ENCODE data around the gene NDST4. TPM values are rescaled to one million over a fixed set of nuclear protein-coding genes. Genes with fewer than 3 reads are reported as not detected.
A peak's percentile ranks its signal among the peaks of the same experiment; 100 is the strongest.

Gene NDST4
- total RNA-seq, 1 experiment from 2014 or later, result not detected

DNA sequence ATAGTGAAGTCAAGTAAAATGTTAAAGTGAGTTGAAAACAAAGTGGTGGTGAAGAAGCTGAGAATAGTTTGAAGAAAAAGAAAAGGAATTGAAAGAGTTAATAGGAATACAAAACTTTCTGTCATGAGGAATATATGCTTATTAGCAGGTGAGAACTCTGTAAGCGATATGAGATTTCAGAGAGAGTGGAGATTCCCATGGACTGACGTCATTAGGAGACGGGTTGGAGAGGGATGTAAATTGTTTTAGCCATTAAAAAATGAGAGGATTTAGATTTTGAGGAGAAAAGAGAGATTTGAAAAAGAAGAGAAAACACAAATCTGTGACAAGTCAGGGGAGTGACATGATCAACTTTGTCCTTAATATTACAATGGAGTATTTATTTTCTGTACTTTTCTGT is 11.7 kb downstream of the NDST4 start:
- H3K27me3 ChIP-seq (ENCODE audit: low read length), result no peaks in the 10 kb centered on the region
- H3K9me3 ChIP-seq (ENCODE audit: low read length), result no peaks in the 10 kb centered on the region
- H3K9ac ChIP-seq (ENCODE audit: low read length), result no peak overlapping the region
- DNase-seq, result no peak
- no peak overlapping the region for H3K27ac ChIP-seq (ENCODE audit: low read length)
- H3K4me2 ChIP-seq (ENCODE audit: low read depth, low read length, poor library complexity, severe bottlenecking), result no peak overlapping the region
- no peaks in the 10 kb centered on the region for H4K20me1 ChIP-seq (ENCODE audit: insufficient read depth, low read depth, low read length)
- no peak overlapping the region for H3K4me3 ChIP-seq (ENCODE audit: low read length)
- no peaks in the 10 kb centered on the region for H3K36me3 ChIP-seq (ENCODE audit: insufficient read depth, low read length)
- no peaks in the 10 kb centered on the region for H3K9me2 ChIP-seq (replicated peaks; ENCODE audit: insufficient read depth, low read length)
- no peaks in the 10 kb centered on the region for H3K79me2 ChIP-seq (ENCODE audit: low read length)
- no peaks in the 10 kb centered on the region for H3K4me1 ChIP-seq (ENCODE audit: low read length)
- no peak overlapping the region for H2AFZ ChIP-seq (ENCODE audit: low read length)

DNA sequence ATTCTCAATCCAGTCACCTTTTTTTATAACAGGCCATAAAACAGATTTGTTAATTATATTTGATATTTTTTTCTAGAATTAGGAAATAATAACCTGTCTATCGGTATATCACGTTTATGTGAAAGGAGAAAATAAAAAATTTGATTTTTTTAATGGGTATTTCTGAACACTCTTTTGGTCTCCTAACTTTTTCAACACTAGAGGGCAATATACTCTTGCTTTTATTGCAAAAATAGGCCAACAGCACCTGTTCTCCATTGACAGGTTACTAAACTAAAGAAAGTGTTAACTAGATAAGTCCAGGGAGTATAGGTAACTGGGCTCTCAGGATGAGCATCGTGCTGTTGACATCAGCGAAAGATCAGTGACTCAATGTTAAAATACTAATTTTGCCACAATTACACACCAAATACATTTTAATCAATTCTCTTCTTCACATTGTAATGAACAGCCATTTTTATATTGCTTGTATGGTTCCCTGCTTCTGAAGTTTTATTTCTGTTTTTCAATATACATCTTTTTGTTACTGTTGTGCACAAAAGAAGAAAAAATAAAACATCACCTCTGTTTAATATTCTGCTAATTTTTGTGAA is 22.8 kb downstream of the NDST4 start:
- DNase-seq, result peak; percentile 79

DNA sequence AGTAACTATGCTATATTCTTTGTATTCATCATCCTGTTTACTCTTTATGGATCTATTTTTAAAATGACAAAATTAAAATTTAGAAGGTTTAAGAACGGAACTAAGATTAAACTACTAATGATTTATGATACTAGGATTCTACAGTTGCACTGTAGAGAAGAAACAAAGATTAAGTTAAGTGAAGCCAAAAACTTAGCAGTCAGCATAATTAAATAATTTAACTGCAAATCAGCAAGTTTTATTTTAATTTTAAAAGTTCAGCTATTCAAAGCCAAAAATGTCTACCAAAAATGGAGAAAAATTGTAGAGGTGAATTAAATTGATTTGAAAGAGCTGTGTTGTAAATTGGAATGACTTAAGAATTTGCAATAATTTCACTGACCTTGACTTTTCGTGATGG is 30.8 kb downstream of the NDST4 start:
- H3K27ac ChIP-seq (ENCODE audit: low read length), result no peak overlapping the region
- no peaks in the 10 kb centered on the region for H3K4me1 ChIP-seq (ENCODE audit: low read length)
- H3K9ac ChIP-seq (ENCODE audit: low read length), result no peak overlapping the region
- H3K4me3 ChIP-seq (ENCODE audit: low read length), result no peak overlapping the region
- no peaks in the 10 kb centered on the region for H4K20me1 ChIP-seq (ENCODE audit: insufficient read depth, low read depth, low read length)
- no peaks in the 10 kb centered on the region for H3K9me2 ChIP-seq (replicated peaks; ENCODE audit: insufficient read depth, low read length)
- no peak overlapping the region for H2AFZ ChIP-seq (ENCODE audit: low read length)
- H3K79me2 ChIP-seq (ENCODE audit: low read length), result no peaks in the 10 kb centered on the region
- H3K4me2 ChIP-seq (ENCODE audit: low read depth, low read length, poor library complexity, severe bottlenecking), result no peak overlapping the region
- no peaks in the 10 kb centered on the region for H3K27me3 ChIP-seq (ENCODE audit: low read length)
- DNase-seq, result no peak
- H3K9me3 ChIP-seq (ENCODE audit: low read length), result no peaks in the 10 kb centered on the region
- no peaks in the 10 kb centered on the region for H3K36me3 ChIP-seq (ENCODE audit: insufficient read depth, low read length)

More for the DNA sequence above, 22.8 kb downstream of the NDST4 start:
- H2AFZ ChIP-seq (ENCODE audit: low read length), result no peak overlapping the region
- no peaks in the 10 kb centered on the region for H4K20me1 ChIP-seq (ENCODE audit: insufficient read depth, low read depth, low read length)
- no peaks in the 10 kb centered on the region for H3K9me3 ChIP-seq (ENCODE audit: low read length)
- H3K9me2 ChIP-seq (replicated peaks; ENCODE audit: insufficient read depth, low read length), result no peaks in the 10 kb centered on the region
- H3K27ac ChIP-seq (ENCODE audit: low read length), result no peak overlapping the region
- no peaks in the 10 kb centered on the region for H3K4me1 ChIP-seq (ENCODE audit: low read length)
- H3K9ac ChIP-seq (ENCODE audit: low read length), result no peak overlapping the region
- no peak overlapping the region for H3K4me2 ChIP-seq (ENCODE audit: low read depth, low read length, poor library complexity, severe bottlenecking)
- no peaks in the 10 kb centered on the region for H3K27me3 ChIP-seq (ENCODE audit: low read length)
- no peak overlapping the region for H3K4me3 ChIP-seq (ENCODE audit: low read length)
- H3K36me3 ChIP-seq (ENCODE audit: insufficient read depth, low read length), result no peaks in the 10 kb centered on the region
- H3K79me2 ChIP-seq (ENCODE audit: low read length), result no peaks in the 10 kb centered on the region

DNA sequence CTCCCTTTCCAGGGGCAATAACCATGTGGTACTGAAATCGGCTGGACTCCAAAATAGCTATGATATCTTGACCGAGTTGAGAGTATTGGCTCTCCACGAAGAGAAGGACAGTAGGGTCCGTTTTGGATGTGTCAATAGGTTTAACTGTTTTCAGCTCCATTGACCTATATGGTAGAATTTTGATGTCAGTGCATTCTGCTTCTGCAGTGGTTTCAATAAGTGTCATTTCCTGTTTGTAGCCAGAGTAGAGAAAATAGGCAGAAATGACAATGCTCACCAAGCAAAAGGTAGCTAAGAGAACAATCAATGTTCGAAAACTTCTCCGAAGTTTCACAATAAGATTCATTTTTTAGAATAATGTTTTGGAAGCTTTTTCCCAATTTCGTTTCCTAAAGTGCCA is 36.7 kb downstream of the NDST4 start:
- no peaks in the 10 kb centered on the region for H3K27me3 ChIP-seq (ENCODE audit: low read length)
- H2AFZ ChIP-seq (ENCODE audit: low read length), result no peak overlapping the region
- H3K79me2 ChIP-seq (ENCODE audit: low read length), result no peaks in the 10 kb centered on the region
- no peaks in the 10 kb centered on the region for H3K9me2 ChIP-seq (replicated peaks; ENCODE audit: insufficient read depth, low read length)
- no peaks in the 10 kb centered on the region for H3K9me3 ChIP-seq (ENCODE audit: low read length)
- H3K27ac ChIP-seq (ENCODE audit: low read length), result no peak overlapping the region
- no peak overlapping the region for H3K4me2 ChIP-seq (ENCODE audit: low read depth, low read length, poor library complexity, severe bottlenecking)
- no peak overlapping the region for H3K4me3 ChIP-seq (ENCODE audit: low read length)
- no peak overlapping the region for H3K9ac ChIP-seq (ENCODE audit: low read length)
- no peaks in the 10 kb centered on the region for H3K4me1 ChIP-seq (ENCODE audit: low read length)
- H3K36me3 ChIP-seq (ENCODE audit: insufficient read depth, low read length), result no peaks in the 10 kb centered on the region
- no peak for DNase-seq
- H4K20me1 ChIP-seq (ENCODE audit: insufficient read depth, low read depth, low read length), result no peaks in the 10 kb centered on the region

DNA sequence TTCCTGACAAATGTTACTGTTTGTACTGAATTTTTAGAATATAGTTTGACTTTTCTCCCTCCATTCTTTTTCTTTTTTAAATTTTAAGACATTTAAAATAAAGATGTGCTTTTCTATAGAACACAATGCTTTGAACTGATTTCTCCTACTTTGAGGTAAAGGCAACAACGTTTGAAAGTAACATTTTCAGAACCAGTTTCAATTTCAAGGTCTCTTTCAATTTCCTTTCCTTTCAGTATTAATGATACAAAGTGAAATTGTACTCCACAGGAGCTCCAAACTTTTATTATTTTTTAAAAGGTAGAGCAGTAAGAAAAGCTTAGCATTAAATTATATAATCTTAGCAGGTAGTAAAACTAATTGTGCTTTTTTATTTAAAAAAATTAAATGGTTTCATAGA is 54.9 kb downstream of the NDST4 start:
- Histone ChIP-seq H3K4me1 (ENCODE audit: low read length) (no peaks in the 10 kb centered on the region), H3K4me2 (ENCODE audit: low read depth, low read length, poor library complexity, severe bottlenecking) (no peak overlapping the region), H3K4me3 (ENCODE audit: low read length) (no peak overlapping the region), H4K20me1 (ENCODE audit: insufficient read depth, low read depth, low read length) (no peaks in the 10 kb centered on the region), H3K36me3 (ENCODE audit: insufficient read depth, low read length) (no peaks in the 10 kb centered on the region), H3K79me2 (ENCODE audit: low read length) (no peaks in the 10 kb centered on the region), H3K9ac (ENCODE audit: low read length) (no peak overlapping the region), H3K27ac (ENCODE audit: low read length) (no peak overlapping the region), H3K9me2 (replicated peaks; ENCODE audit: insufficient read depth, low read length) (no peaks in the 10 kb centered on the region), H2AFZ (ENCODE audit: low read length) (no peak overlapping the region), H3K27me3 (ENCODE audit: low read length) (no peaks in the 10 kb centered on the region), H3K9me3 (ENCODE audit: low read length) (no peaks in the 10 kb centered on the region)
- DNase-seq, result no peak

DNA sequence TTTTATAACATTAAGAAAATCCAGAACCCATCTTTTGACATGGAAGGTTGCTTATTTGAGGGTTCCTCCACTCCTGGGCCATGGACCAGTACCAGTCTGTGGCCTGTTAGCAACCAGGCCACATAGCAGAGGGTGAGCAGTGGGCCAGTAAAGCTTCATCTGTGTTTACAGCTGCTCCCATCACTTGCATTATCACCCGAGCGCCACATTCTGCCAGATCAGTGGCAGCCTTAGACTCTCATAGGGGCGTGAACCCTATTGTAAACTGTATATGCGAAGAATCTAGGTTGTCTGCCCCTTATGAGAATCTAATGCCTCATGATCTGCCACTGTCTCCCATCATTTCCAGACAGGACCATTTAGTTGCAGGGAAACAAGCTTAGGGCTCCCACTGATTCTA is 58.6 kb downstream of the NDST4 start:
- Histone ChIP-seq H2AFZ (ENCODE audit: low read length) (no peak overlapping the region), H3K27ac (ENCODE audit: low read length) (no peak overlapping the region), H3K4me3 (ENCODE audit: low read length) (no peak overlapping the region), H3K79me2 (ENCODE audit: low read length) (no peaks in the 10 kb centered on the region), H3K9ac (ENCODE audit: low read length) (no peak overlapping the region), H3K9me3 (ENCODE audit: low read length) (no peaks in the 10 kb centered on the region), H3K9me2 (replicated peaks; ENCODE audit: insufficient read depth, low read length) (no peaks in the 10 kb centered on the region), H3K36me3 (ENCODE audit: insufficient read depth, low read length) (no peaks in the 10 kb centered on the region), H4K20me1 (ENCODE audit: insufficient read depth, low read depth, low read length) (no peaks in the 10 kb centered on the region), H3K27me3 (ENCODE audit: low read length) (no peaks in the 10 kb centered on the region), H3K4me1 (ENCODE audit: low read length) (no peaks in the 10 kb centered on the region), H3K4me2 (ENCODE audit: low read depth, low read length, poor library complexity, severe bottlenecking) (no peak overlapping the region)
- peak; percentile 62 for DNase-seq

DNA sequence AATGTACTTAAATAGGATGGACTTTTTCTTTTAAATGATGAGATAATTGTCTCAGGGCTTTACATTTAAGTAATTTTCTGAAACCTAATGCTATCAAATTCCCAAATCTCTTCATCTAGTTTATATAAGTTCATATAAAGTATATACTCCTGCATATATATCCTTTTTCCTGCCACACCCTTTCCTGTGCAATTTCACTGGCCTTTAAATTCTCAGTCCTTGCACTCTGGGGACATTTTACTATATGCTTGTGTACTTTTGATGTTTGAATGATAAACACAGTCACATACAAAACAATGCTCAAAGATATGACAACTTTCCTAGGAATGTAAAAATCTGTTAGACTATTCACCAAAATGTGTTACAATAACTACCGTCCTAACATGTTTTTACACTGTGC is 60.1 kb downstream of the NDST4 start:
- no peaks in the 10 kb centered on the region for H3K79me2 ChIP-seq (ENCODE audit: low read length)
- no peak for DNase-seq
- no peaks in the 10 kb centered on the region for H3K4me1 ChIP-seq (ENCODE audit: low read length)
- H3K9me3 ChIP-seq (ENCODE audit: low read length), result no peaks in the 10 kb centered on the region
- no peaks in the 10 kb centered on the region for H3K36me3 ChIP-seq (ENCODE audit: insufficient read depth, low read length)
- no peak overlapping the region for H3K4me2 ChIP-seq (ENCODE audit: low read depth, low read length, poor library complexity, severe bottlenecking)
- no peak overlapping the region for H3K9ac ChIP-seq (ENCODE audit: low read length)
- H3K27ac ChIP-seq (ENCODE audit: low read length), result no peak overlapping the region
- H3K4me3 ChIP-seq (ENCODE audit: low read length), result no peak overlapping the region
- H3K27me3 ChIP-seq (ENCODE audit: low read length), result no peaks in the 10 kb centered on the region
- no peaks in the 10 kb centered on the region for H4K20me1 ChIP-seq (ENCODE audit: insufficient read depth, low read depth, low read length)
- H3K9me2 ChIP-seq (replicated peaks; ENCODE audit: insufficient read depth, low read length), result no peaks in the 10 kb centered on the region
- no peak overlapping the region for H2AFZ ChIP-seq (ENCODE audit: low read length)

DNA sequence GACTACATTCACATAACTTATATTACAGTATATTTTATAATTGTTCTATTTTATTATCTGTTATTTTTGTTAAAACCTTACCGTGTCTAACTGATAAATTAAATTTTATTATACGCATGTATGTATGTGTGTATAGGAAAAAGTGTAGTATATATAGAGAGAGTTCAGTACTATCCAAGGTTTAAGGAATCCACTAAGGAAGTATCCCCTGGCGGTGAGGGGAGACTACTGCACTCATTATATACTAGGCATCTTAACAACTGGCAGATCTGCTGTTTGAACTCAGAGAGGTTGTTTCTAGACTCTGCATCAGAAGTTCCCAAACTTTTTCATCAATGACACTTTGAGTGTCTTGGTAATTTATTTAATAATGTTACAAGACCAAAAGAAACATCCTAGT is 70.9 kb downstream of the NDST4 start:
- Histone ChIP-seq H3K27ac (ENCODE audit: low read length) (no peak overlapping the region), H3K79me2 (ENCODE audit: low read length) (no peaks in the 10 kb centered on the region), H3K4me3 (ENCODE audit: low read length) (no peak overlapping the region), H3K9me2 (replicated peaks; ENCODE audit: insufficient read depth, low read length) (no peaks in the 10 kb centered on the region), H3K27me3 (ENCODE audit: low read length) (no peaks in the 10 kb centered on the region), H3K36me3 (ENCODE audit: insufficient read depth, low read length) (no peaks in the 10 kb centered on the region), H4K20me1 (ENCODE audit: insufficient read depth, low read depth, low read length) (no peaks in the 10 kb centered on the region), H3K9me3 (ENCODE audit: low read length) (no peaks in the 10 kb centered on the region), H3K4me2 (ENCODE audit: low read depth, low read length, poor library complexity, severe bottlenecking) (no peak overlapping the region), H3K9ac (ENCODE audit: low read length) (no peak overlapping the region), H3K4me1 (ENCODE audit: low read length) (no peaks in the 10 kb centered on the region), H2AFZ (ENCODE audit: low read length) (no peak overlapping the region)
- DNase-seq, result peak; percentile 44

DNA sequence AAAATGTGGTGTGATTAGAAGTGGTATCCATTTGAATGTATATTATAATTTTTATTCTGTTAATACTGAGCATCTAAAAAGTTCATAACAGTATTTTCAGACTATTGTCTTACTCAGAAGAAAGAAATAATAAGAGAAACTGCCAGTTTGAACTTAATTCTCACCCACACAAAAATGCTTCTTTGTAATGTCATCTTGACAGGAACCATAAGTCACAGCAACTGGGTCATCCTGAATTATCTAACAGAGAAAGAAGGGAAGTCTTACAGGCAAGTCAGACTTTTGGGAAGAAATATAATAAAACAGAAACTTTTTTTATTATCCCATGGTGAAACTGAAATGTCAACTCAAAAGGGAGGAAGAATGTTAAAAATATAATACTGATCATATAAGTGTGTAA is 83.1 kb downstream of the NDST4 start:
- H3K4me3 ChIP-seq (ENCODE audit: low read length), result no peak overlapping the region
- no peaks in the 10 kb centered on the region for H3K9me3 ChIP-seq (ENCODE audit: low read length)
- H3K9ac ChIP-seq (ENCODE audit: low read length), result no peak overlapping the region
- H2AFZ ChIP-seq (ENCODE audit: low read length), result no peak overlapping the region
- H3K4me2 ChIP-seq (ENCODE audit: low read depth, low read length, poor library complexity, severe bottlenecking), result no peak overlapping the region
- H3K79me2 ChIP-seq (ENCODE audit: low read length), result no peaks in the 10 kb centered on the region
- H3K36me3 ChIP-seq (ENCODE audit: insufficient read depth, low read length), result no peaks in the 10 kb centered on the region
- no peaks in the 10 kb centered on the region for H4K20me1 ChIP-seq (ENCODE audit: insufficient read depth, low read depth, low read length)
- no peak for DNase-seq
- no peak overlapping the region for H3K27ac ChIP-seq (ENCODE audit: low read length)
- H3K4me1 ChIP-seq (ENCODE audit: low read length), result no peaks in the 10 kb centered on the region
- no peaks in the 10 kb centered on the region for H3K9me2 ChIP-seq (replicated peaks; ENCODE audit: insufficient read depth, low read length)
- no peaks in the 10 kb centered on the region for H3K27me3 ChIP-seq (ENCODE audit: low read length)

Data from Karpas-422 (cell line).